Activated CD4-positive, alpha-beta T cell treated with anti-CD3 and anti-CD28 coated beads, Interleukin-2, amount 50 U/mL, for 24 hours (primary cell): Measurements from ENCODE around the gene SPEM3.
"Not testable (repeated sequence)": the region's sequence is repeated elsewhere in the genome, so short reads cannot be mapped to it uniquely, and the experiment has no call there.

Experiments used
- DNase-seq, 2 donors: peaks; one replicate each; pipeline ENCODE4 v3.0.0-alpha.2; 2020; ENCODE audit warnings: low read depth in 1 of 2, low spot score in 1 of 2

SPEM3 gene

GRCh38 chr17:7441266-7441665 lies 12.6 kb downstream of the SPEM3 start:
- no peak for DNase-seq

GRCh38 chr17:7442142-7442541 lies 13.5 kb downstream of the SPEM3 start:
- DNase-seq = no peak

- no peak for DNase-seq
Observed at GRCh38 chr17:7443499-7444485, 15.1 kb downstream of the SPEM3 start.

GRCh38 chr17:7444682-7445618 lies 16.3 kb downstream of the SPEM3 start, which contains the start of gene CHRNB1:
CHRNB1 (plus strand) TSS chr17:7445061; CDS start chr17:7445128, 67 bp downstream.
- no peak for DNase-seq

- no peak for DNase-seq
Observed at GRCh38 chr17:7445619-7445968, 16.9 kb downstream of the SPEM3 start.

- no peak for DNase-seq
Observed at GRCh38 chr17:7448461-7448860, 19.8 kb downstream of the SPEM3 start.

GRCh38 chr17:7459961-7460545 lies 31.4 kb downstream of the SPEM3 start:
- DNase-seq = no peak

GRCh38 chr17:7460850-7461660 lies 32.4 kb downstream of the SPEM3 start:
- no peak for DNase-seq

GRCh38 chr17:7462474-7463371 lies 34.1 kb downstream of the SPEM3 start:
- no peak for DNase-seq

- DNase-seq = no peak
Observed at GRCh38 chr17:7463372-7463846, 34.8 kb downstream of the SPEM3 start.

- no peak for DNase-seq
Observed at GRCh38 chr17:7464081-7464480, 35.4 kb downstream of the SPEM3 start.

- no peak for DNase-seq
Observed at GRCh38 chr17:7465597-7466275, 37.1 kb downstream of the SPEM3 start.

- no peak for DNase-seq
Observed at GRCh38 chr17:7466318-7466638, 37.6 kb downstream of the SPEM3 start.

- no peak for DNase-seq
Observed at GRCh38 chr17:7466639-7467341, 38.1 kb downstream of the SPEM3 start.

GRCh38 chr17:7467498-7467897 lies 38.8 kb downstream of the SPEM3 start:
- DNase-seq = no peak

- no peak for DNase-seq
Observed at GRCh38 chr17:7468290-7468689, 39.6 kb downstream of the SPEM3 start.

- no peak for DNase-seq
Observed at GRCh38 chr17:7468804-7469389, 40.2 kb downstream of the SPEM3 start.

- not testable (repeated sequence) for DNase-seq
Observed at GRCh38 chr17:7469843-7470242, 41.2 kb downstream of the SPEM3 start.
